Mesenchymal stem cell (in vitro differentiated cells and primary cell): ENCODE measurements around the gene EXOC1L. TPM values are rescaled to one million over a fixed set of nuclear protein-coding genes. Genes with fewer than 3 reads are reported as not detected.
A peak's percentile ranks its signal among the peaks of the same experiment; 100 is the strongest.

Experiments
- DNase-seq: peaks from one replicate; pipeline ENCODE4 v3.0.0-alpha.2; 2013
- H2AFZ ChIP-seq: one replicate; pipeline ENCODE4 v1.6.1; 2013; ENCODE audit warnings: low read depth, mild to moderate bottlenecking, control low read depth, inconsistent platforms, low read length, moderate library complexity
- H2AK5ac ChIP-seq: 2 replicates; pipeline ENCODE4 v1.6.1; 2013; ENCODE audit warnings: low read length, moderate library complexity, mild to moderate bottlenecking, inconsistent platforms; ENCODE audit not compliant: severe bottlenecking
- H2BK120ac ChIP-seq: one replicate; pipeline ENCODE4 v1.6.1; 2013; ENCODE audit warnings: low read depth, mild to moderate bottlenecking, inconsistent platforms, low read length, moderate library complexity
- H2BK12ac ChIP-seq, 2 experiments: one replicate each; pipeline ENCODE4 v1.6.1; 2013; ENCODE audit warnings: inconsistent platforms in 2 of 2, low read length in 2 of 2, mild to moderate bottlenecking in 2 of 2, moderate library complexity in 2 of 2, control low read depth in 1 of 2
- H2BK15ac ChIP-seq: one replicate; pipeline ENCODE4 v1.6.1; 2013; ENCODE audit warnings: mild to moderate bottlenecking, low read depth, inconsistent platforms; ENCODE audit not compliant: poor library complexity, severe bottlenecking
- H2BK5ac ChIP-seq: 2 replicates; pipeline ENCODE4 v1.6.1; 2013; ENCODE audit warnings: low read depth, mild to moderate bottlenecking, low read length, control low read depth, inconsistent platforms; ENCODE audit not compliant: poor library complexity, severe bottlenecking
- H3K14ac ChIP-seq, 2 experiments: one replicate each; pipeline ENCODE4 v1.6.1; 2013; ENCODE audit warnings: inconsistent platforms in 2 of 2, low read length in 2 of 2, control low read depth in 1 of 2, mild to moderate bottlenecking in 1 of 2, moderate library complexity in 1 of 2
- H3K18ac ChIP-seq, 2 experiments: one replicate each; pipeline ENCODE4 v1.6.1; 2013; ENCODE audit warnings: inconsistent platforms in 2 of 2, low read length in 2 of 2, control low read depth in 1 of 2, low read depth in 1 of 2, mild to moderate bottlenecking in 1 of 2
- H3K23ac ChIP-seq, 2 experiments: one replicate each; pipeline ENCODE4 v1.6.1; 2013; ENCODE audit warnings: inconsistent platforms in 2 of 2, low read length in 2 of 2, mild to moderate bottlenecking in 2 of 2, moderate library complexity in 2 of 2, control low read depth in 1 of 2
- H3K27ac ChIP-seq: 2 replicates; pipeline ENCODE4 v1.5.1; 2013; ENCODE audit warnings: mild to moderate bottlenecking, moderate library complexity, low read length, control low read depth, inconsistent platforms; ENCODE audit not compliant: poor library complexity, severe bottlenecking
- H3K27me3 ChIP-seq, 2 experiments: 2 replicates each; pipeline versions ENCODE4 v1.6.1 to v1.7.0; 2013; ENCODE audit warnings: low read length in 2 of 2, mild to moderate bottlenecking in 2 of 2, moderate library complexity in 2 of 2, control low read depth in 1 of 2, inconsistent platforms in 1 of 2; ENCODE audit not compliant: control insufficient read depth in 1 of 2, insufficient read depth in 1 of 2
- H3K36me3 ChIP-seq, 2 experiments: 2 replicates each; pipeline versions ENCODE4 v1.6.1 to v1.7.0; 2013; ENCODE audit warnings: low read length in 2 of 2, control low read depth in 1 of 2, inconsistent platforms in 1 of 2, low read depth in 1 of 2, mild to moderate bottlenecking in 1 of 2; ENCODE audit not compliant: insufficient read depth in 2 of 2, control insufficient read depth in 1 of 2
- H3K4ac ChIP-seq, 2 experiments: one replicate each; pipeline ENCODE4 v1.6.1; 2013; ENCODE audit warnings: inconsistent platforms in 2 of 2, low read length in 2 of 2, mild to moderate bottlenecking in 2 of 2, moderate library complexity in 2 of 2, control low read depth in 1 of 2, low read depth in 1 of 2
- H3K4me1 ChIP-seq: 2 replicates; pipeline ENCODE4 v1.6.1; 2013; ENCODE audit warnings: low read depth, low read length, control low read depth; ENCODE audit not compliant: control insufficient read depth, insufficient read depth
- H3K4me2 ChIP-seq: 2 replicates; pipeline ENCODE4 v1.6.1; 2013; ENCODE audit warnings: low read length, mild to moderate bottlenecking, inconsistent platforms; ENCODE audit not compliant: poor library complexity, severe bottlenecking
- H3K4me3 ChIP-seq, 2 experiments: 2 replicates each; pipeline versions ENCODE4 v1.5.1 to v1.7.0; 2013; ENCODE audit warnings: low read length in 2 of 2, mild to moderate bottlenecking in 2 of 2, control low read depth in 1 of 2, low read depth in 1 of 2; ENCODE audit not compliant: insufficient read depth in 1 of 2
- H3K79me1 ChIP-seq: replicated peaks from 2 replicates; pipeline ENCODE4 v1.6.1; 2013; ENCODE audit warnings: mild to moderate bottlenecking, control low read depth, low read length, inconsistent platforms; ENCODE audit not compliant: poor library complexity, severe bottlenecking
- H3K9ac ChIP-seq: 2 replicates; pipeline ENCODE4 v1.7.0; 2013; ENCODE audit warnings: mild to moderate bottlenecking, low read length, moderate library complexity
- H3K9me3 ChIP-seq: 2 replicates; pipeline ENCODE4 v1.7.0; 2013; ENCODE audit warnings: mild to moderate bottlenecking, low read length; ENCODE audit not compliant: control insufficient read depth
- H4K8ac ChIP-seq: one replicate; pipeline ENCODE4 v1.6.1; 2013; ENCODE audit warnings: inconsistent platforms, mild to moderate bottlenecking, low read length, moderate library complexity
- H4K91ac ChIP-seq: one replicate; pipeline ENCODE4 v1.6.1; 2013; ENCODE audit warnings: mild to moderate bottlenecking, low read length, inconsistent platforms
- whole genome bisulfite sequencing: methylation state at CpG from one replicate; pipeline ENCODE4 v1.1.7; 2013; ENCODE audit warnings: mixed read lengths; 5-methylcytosine and 5-hydroxymethylcytosine counted together
- polyA plus RNA-seq, 2 experiments: library from polyadenylated mRNA; stranded (reverse); fragments of 200-250 nt; gene quantifications; one replicate each; pipeline ENCODE4 v1.2.3, GENCODE V29; 2013

EXOC1L gene
- polyA plus RNA-seq (2013, experiment 1 of 2), result not detected
- polyA plus RNA-seq (2013, experiment 2 of 2), result not detected

GRCh38 chr4:55819634-55820033, at the start of gene EXOC1L:
TSS of gene EXOC1L (plus strand) at chr4:55819790. CDS start at chr4:55820027, 237 bp downstream.
- H2BK15ac ChIP-seq, result no peak within 1 kb of the TSS
- H3K79me1 ChIP-seq, result no peaks in the 10 kb centered on the region
- no peak within 1 kb of the TSS for H2BK12ac ChIP-seq
- no peak within 1 kb of the TSS for H2BK120ac ChIP-seq
- H3K4me2 ChIP-seq, result peak within 1 kb of the TSS; percentile 57
- H3K27ac ChIP-seq, result no peak within 1 kb of the TSS
- no peak within 1 kb of the TSS for H2BK5ac ChIP-seq
- peak within 1 kb of the TSS in 1 of 2 experiments; percentile 77 for H3K4me3 ChIP-seq
- H3K4ac ChIP-seq, result no peak within 1 kb of the TSS
- H2AFZ ChIP-seq, result peak within 1 kb of the TSS; percentile 94
- no peak within 1 kb of the TSS for H3K14ac ChIP-seq
- no peaks in the 10 kb centered on the region for H3K36me3 ChIP-seq
- no peak within 1 kb of the TSS for H4K91ac ChIP-seq
- H3K18ac ChIP-seq, result no peak within 1 kb of the TSS
- no peak within 1 kb of the TSS for H2AK5ac ChIP-seq
- H3K23ac ChIP-seq, result no peak within 1 kb of the TSS
- peak within 1 kb of the TSS; percentile 21 for H4K8ac ChIP-seq
- WGBS, result 7% methylated on average over 13 of the region's 13 CpGs
- H3K27me3 ChIP-seq, result no peaks in the 10 kb centered on the region
- DNase-seq, result peak; percentile 41
- H3K9me3 ChIP-seq, result no peaks in the 10 kb centered on the region
- H3K9ac ChIP-seq, result peak within 1 kb of the TSS; percentile 65
- peaks cover 3% of the 10 kb centered on the region for H3K4me1 ChIP-seq

- Histone ChIP-seq H2BK5ac (no peak overlapping the region), H3K4ac (no peak overlapping the region), H2BK120ac (no peak overlapping the region), H4K8ac (no peak overlapping the region), H3K14ac (no peak overlapping the region), H3K27ac (no peak overlapping the region), H2BK12ac (no peak overlapping the region), H3K9ac (no peak overlapping the region), H3K4me2 (no peak overlapping the region), H2AK5ac (no peak overlapping the region), H3K4me3 (no peak overlapping the region), H3K4me1 (peaks cover 1% of the 10 kb centered on the region), H2BK15ac (no peak overlapping the region), H3K27me3 (no peaks in the 10 kb centered on the region), H3K23ac (no peak overlapping the region), H3K36me3 (no peaks in the 10 kb centered on the region), H2AFZ (no peak overlapping the region), H3K18ac (no peak overlapping the region), H3K9me3 (no peaks in the 10 kb centered on the region), H3K79me1 (no peaks in the 10 kb centered on the region), H4K91ac (no peak overlapping the region)
- WGBS, result 67% methylated on average over 1 of the region's 3 CpGs
- DNase-seq, result no peak
Observed at GRCh38 chr4:55770662-55771061, 48.9 kb upstream of the EXOC1L start.

GRCh38 chr4:55781341-55781740, 38.2 kb upstream of the EXOC1L start:
- H3K14ac ChIP-seq, result no peak overlapping the region
- H4K91ac ChIP-seq, result no peak overlapping the region
- H2BK15ac ChIP-seq, result no peak overlapping the region
- peaks cover 6% of the 10 kb centered on the region for H3K9me3 ChIP-seq
- H3K4me2 ChIP-seq, result no peak overlapping the region
- WGBS, result 69% methylated on average over 1 of the region's 2 CpGs
- H2BK120ac ChIP-seq, result no peak overlapping the region
- H3K79me1 ChIP-seq, result no peaks in the 10 kb centered on the region
- H3K4me3 ChIP-seq, result no peak overlapping the region
- DNase-seq, result no peak
- H3K27me3 ChIP-seq, result no peaks in the 10 kb centered on the region
- no peaks in the 10 kb centered on the region for H3K36me3 ChIP-seq
- no peak overlapping the region for H3K4ac ChIP-seq
- no peak overlapping the region for H4K8ac ChIP-seq
- H3K9ac ChIP-seq, result no peak overlapping the region
- H2AK5ac ChIP-seq, result no peak overlapping the region
- no peak overlapping the region for H2BK5ac ChIP-seq
- H2BK12ac ChIP-seq, result no peak overlapping the region
- H3K18ac ChIP-seq, result no peak overlapping the region
- H3K23ac ChIP-seq, result no peak overlapping the region
- H3K27ac ChIP-seq, result no peak overlapping the region
- H3K4me1 ChIP-seq, result no peaks in the 10 kb centered on the region
- no peak overlapping the region for H2AFZ ChIP-seq

GRCh38 chr4:55781812-55782211, 37.8 kb upstream of the EXOC1L start:
- H3K9me3 ChIP-seq, result peaks cover 4% of the 10 kb centered on the region
- H4K8ac ChIP-seq, result no peak overlapping the region
- no peak overlapping the region for H2BK12ac ChIP-seq
- H3K14ac ChIP-seq, result no peak overlapping the region
- no peaks in the 10 kb centered on the region for H3K79me1 ChIP-seq
- H3K27ac ChIP-seq, result no peak overlapping the region
- WGBS, result no CpG with 5 or more reads among the region's 1 CpG
- H3K23ac ChIP-seq, result no peak overlapping the region
- no peak overlapping the region for H2AFZ ChIP-seq
- no peak overlapping the region for H2BK15ac ChIP-seq
- no peak overlapping the region for H2BK5ac ChIP-seq
- no peak overlapping the region for H4K91ac ChIP-seq
- no peak for DNase-seq
- no peaks in the 10 kb centered on the region for H3K4me1 ChIP-seq
- no peak overlapping the region for H3K4me2 ChIP-seq
- no peak overlapping the region for H3K4me3 ChIP-seq
- no peaks in the 10 kb centered on the region for H3K36me3 ChIP-seq
- H3K18ac ChIP-seq, result no peak overlapping the region
- no peak overlapping the region for H2BK120ac ChIP-seq
- H3K4ac ChIP-seq, result no peak overlapping the region
- H2AK5ac ChIP-seq, result no peak overlapping the region
- no peak overlapping the region for H3K9ac ChIP-seq
- H3K27me3 ChIP-seq, result no peaks in the 10 kb centered on the region
